ENCODE measurements around the gene CEACAM16.

The CEACAM16 gene

GRCh38 chr19:44708940-44709339, 10.0 kb downstream of the CEACAM16 start:
- TF ChIP-seq CTCF (IDR thresholded peaks at IDR 0.05) = no peak

- TF ChIP-seq CTCF (IDR thresholded peaks at IDR 0.05) = no peak
These were observed 11.5 kb downstream of the CEACAM16 start for GRCh38 chr19:44710483-44710882.

- TF ChIP-seq CTCF (IDR thresholded peaks at IDR 0.05) = no peak
These were observed 14.0 kb downstream of the CEACAM16 start for GRCh38 chr19:44712864-44713515.

- TF ChIP-seq CTCF (IDR thresholded peaks at IDR 0.05) = no peak
These were observed 15.7 kb downstream of the CEACAM16 start for GRCh38 chr19:44714597-44715169.

- TF ChIP-seq CTCF (IDR thresholded peaks at IDR 0.05) = no peak
These were observed 18.7 kb downstream of the CEACAM16 start for GRCh38 chr19:44717603-44718002.

GRCh38 chr19:44718441-44719261, 19.7 kb downstream of the CEACAM16 start:
- TF ChIP-seq CTCF (IDR thresholded peaks at IDR 0.05) = no peak

- no peak for TF ChIP-seq CTCF (IDR thresholded peaks at IDR 0.05)
These were observed 20.3 kb downstream of the CEACAM16 start for GRCh38 chr19:44719262-44719701.

All from LNCAP (cell line).